Ovary (tissue), 9 donors: ENCODE measurements around the gene ABLIM1. TPM values are rescaled to one million over a fixed set of nuclear protein-coding genes. Genes with fewer than 3 reads are reported as not detected.
A peak's percentile ranks its signal among the peaks of the same experiment; 100 is the strongest.

Experiments used
- DNase-seq, 5 donors: peaks; one replicate each; pipeline ENCODE4 v3.0.0-alpha.2; 2019 to 2020
- H3K27ac ChIP-seq, 2 donors: fragments of 200-600 bp; one replicate each; pipeline versions ENCODE4 v1.5.1 to v1.8.0; 2019 to 2022
- H3K27me3 ChIP-seq: fragments of 200-600 bp; one replicate; pipeline ENCODE4 v1.8.0; 2022
- H3K36me3 ChIP-seq: fragments of 200-600 bp; sonication (generic); one replicate; pipeline ENCODE4 v1.5.1; 2019
- H3K4me1 ChIP-seq: one replicate; pipeline ENCODE4 v1.8.1; 2013; ENCODE audit warnings: mild to moderate bottlenecking, moderate library complexity; ENCODE audit not compliant: insufficient read depth
- H3K4me3 ChIP-seq: fragments of 200-600 bp; sonication (generic); one replicate; pipeline ENCODE4 v1.5.1; 2017
- H3K9me3 ChIP-seq, 2 donors: fragments of 200-600 bp in 1 of 2; sonication (generic) in 1 of 2; one replicate each; pipeline versions ENCODE4 v1.5.1 to v1.8.1; 2013 to 2019; ENCODE audit warnings: mild to moderate bottlenecking in 1 of 2, moderate library complexity in 1 of 2
- EP300 ChIP-seq: sonication (generic); formaldehyde crosslinking; IDR thresholded peaks from one replicate; pipeline ENCODE4 v1.6.1; 2017; ENCODE audit warnings: antibody characterized with exemption
- POLR2A ChIP-seq: fragments of 450-650 bp; IDR thresholded peaks from one replicate; pipeline ENCODE4 v1.6.1; 2017; ENCODE audit warnings: antibody characterized with exemption, mild to moderate bottlenecking, moderate library complexity
- WGBS, 3 donors: extraction: QIAGEN DNeasy Blood & Tissue Kit in 1 of 3; methylation state at CpG; one replicate each; pipeline versions ENCODE4 v1.1.5 to v1.1.7; 2013 to 2017; 5-methylcytosine and 5-hydroxymethylcytosine counted together
- intact Hi-C, 4 donors: fragments of 100-400 bp; cut with DNase I; formaldehyde crosslinking; loops; one replicate each; pipeline versions ENCODE4 v1.11.0 to v1.15.1; 2022 to 2023
- polyA plus RNA-seq, 2 donors: library from polyadenylated mRNA; stranded (reverse); fragments of 200-250 nt in 1 of 2; fragments of 350-450 nt in 1 of 2; fragmentation: Illumina TruSeq in 1 of 2; extraction: RNeasy Lipid Tissue Mini Kit (QIAGEN cat#74804) in 1 of 2; gene quantifications; one replicate each; pipeline ENCODE4 v1.2.3, GENCODE V29; 2013 to 2014
- total RNA-seq, 7 donors: library from RNA; depleted of rRNA in 2 of 7; stranded (reverse); fragments of >200 nt in 2 of 7; fragmentation: NEBNext Ultra II Directional in 3 of 7; extraction: Animal tissue kit (Norgen Biotek cat#: 25700) in 3 of 7; gene quantifications; one replicate each; pipeline versions ENCODE4 v1.1.0 to v1.2.4, GENCODE V29; 2016 to 2023
- TF ChIP-seq, protein P1 (sequence below), 3 donors: fragments of 450-650 bp in 2 of 3; fragments of 200-600 bp in 1 of 3; IDR thresholded peaks; one replicate each; pipeline versions ENCODE4 v1.5.1 to v1.8.0; 2016 to 2022; ENCODE audit warnings: antibody characterized with exemption in 3 of 3, mild to moderate bottlenecking in 1 of 3
- donor health status: DM: no; HTN: no; CAD: no; lungs with moderate emphysema.
- donor health status: DM: no; HTN: no; CAD: no.
- donor health status: Bipolar disorder and iron deficiency.
- donor health status: DM: yes; HTN: yes; CAD: no.
- donor health status: DM: no; HTN: no; CAD: no.
- donor health status: DM: yes; HTN: yes; CAD: no.

The ABLIM1 gene
- total and polyA plus RNA-seq, 9 donors, result 155 to 505 (median 283) TPM

DNA sequence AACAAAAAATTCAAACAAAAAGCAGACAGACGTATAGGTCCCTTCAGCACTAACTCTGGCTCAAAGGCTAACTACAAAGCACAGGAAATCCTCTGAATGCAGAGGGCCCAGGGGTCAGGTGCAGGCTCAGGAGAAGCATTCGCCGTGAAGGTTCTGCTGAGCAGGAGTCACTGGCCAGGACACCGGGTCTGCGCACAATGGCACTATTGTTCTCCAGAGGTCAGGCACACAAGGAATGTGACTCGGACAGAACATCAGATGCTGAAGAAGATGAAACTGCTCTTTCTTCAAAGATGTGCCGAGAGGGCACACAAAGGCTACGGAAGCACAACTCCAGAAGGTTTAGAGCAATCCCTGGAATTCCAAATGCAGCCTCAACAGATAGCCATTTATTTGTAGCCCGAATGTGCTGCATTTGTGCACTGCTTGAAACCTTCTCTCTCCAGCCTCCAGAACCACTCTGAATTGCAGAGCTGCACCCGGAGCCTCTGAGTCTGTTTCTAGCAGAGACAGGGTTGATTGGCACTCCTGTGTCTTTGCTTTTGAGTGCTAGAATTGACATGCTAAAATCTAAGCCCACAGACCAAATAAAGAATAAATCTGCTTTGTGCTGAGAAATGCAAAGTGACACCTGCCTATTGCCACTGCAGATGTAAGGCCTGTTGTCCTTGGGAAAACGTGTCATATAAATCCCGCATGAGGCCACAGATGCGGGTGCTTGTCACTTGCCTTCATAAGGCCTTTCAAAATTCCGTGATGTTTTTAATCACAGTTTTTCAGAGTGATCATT is 168.4 kb downstream of the ABLIM1 start:
- DNase-seq, result no peak
- H3K36me3 ChIP-seq, result no peaks in the 10 kb centered on the region
- H3K4me1 ChIP-seq, result peaks cover 14% of the 10 kb centered on the region
- no peaks in the 10 kb centered on the region for H3K27me3 ChIP-seq
- no peak overlapping the region for H3K27ac ChIP-seq
- intact Hi-C loops, result no loop called here
- no peaks in the 10 kb centered on the region for H3K9me3 ChIP-seq
- WGBS, 3 donors, result 71 to 78% (median 78%) methylated on average over 14 of the region's 14 CpGs
- H3K4me3 ChIP-seq, result no peak overlapping the region
- no peak for TF ChIP-seq EP300

DNA sequence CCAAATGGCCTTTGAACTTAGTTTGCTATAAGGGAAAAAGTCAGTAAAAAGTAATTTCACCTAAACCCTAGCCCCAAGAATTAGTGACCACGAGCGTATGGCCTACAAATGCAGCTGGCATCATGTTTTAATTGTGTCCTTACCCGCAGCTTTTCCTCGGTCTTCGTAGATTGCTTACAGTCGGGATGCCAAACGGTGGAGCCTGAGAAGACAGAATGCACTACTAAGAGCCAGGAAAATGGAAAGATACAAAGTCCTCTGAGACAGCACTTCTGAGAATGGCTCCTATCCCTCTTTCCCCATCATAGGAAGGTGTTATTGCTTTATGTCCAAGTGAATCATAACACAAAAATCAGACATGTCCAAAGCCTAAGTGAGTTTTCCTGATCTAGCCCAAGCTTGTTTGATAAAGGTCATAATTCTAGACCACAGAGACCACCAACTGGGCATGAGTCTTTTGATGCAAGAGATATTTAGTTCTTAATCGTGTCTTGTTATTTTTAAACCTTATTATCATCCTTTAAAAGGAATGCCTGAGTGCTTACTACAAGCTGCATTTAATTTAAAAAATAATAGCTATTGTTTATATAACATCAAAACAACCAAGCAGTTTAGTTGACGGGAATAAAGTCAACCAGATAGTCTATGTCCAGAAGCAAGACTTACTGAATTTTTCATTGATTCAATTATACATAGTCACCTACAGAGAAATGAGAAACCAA is 170.1 kb downstream of the ABLIM1 start:
- TF ChIP-seq, protein P1, sequence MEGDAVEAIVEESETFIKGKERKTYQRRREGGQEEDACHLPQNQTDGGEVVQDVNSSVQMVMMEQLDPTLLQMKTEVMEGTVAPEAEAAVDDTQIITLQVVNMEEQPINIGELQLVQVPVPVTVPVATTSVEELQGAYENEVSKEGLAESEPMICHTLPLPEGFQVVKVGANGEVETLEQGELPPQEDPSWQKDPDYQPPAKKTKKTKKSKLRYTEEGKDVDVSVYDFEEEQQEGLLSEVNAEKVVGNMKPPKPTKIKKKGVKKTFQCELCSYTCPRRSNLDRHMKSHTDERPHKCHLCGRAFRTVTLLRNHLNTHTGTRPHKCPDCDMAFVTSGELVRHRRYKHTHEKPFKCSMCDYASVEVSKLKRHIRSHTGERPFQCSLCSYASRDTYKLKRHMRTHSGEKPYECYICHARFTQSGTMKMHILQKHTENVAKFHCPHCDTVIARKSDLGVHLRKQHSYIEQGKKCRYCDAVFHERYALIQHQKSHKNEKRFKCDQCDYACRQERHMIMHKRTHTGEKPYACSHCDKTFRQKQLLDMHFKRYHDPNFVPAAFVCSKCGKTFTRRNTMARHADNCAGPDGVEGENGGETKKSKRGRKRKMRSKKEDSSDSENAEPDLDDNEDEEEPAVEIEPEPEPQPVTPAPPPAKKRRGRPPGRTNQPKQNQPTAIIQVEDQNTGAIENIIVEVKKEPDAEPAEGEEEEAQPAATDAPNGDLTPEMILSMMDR (IDR thresholded peaks at IDR 0.05), result no peak
- TF ChIP-seq POLR2A, result no peak
- no peak for TF ChIP-seq EP300

DNA sequence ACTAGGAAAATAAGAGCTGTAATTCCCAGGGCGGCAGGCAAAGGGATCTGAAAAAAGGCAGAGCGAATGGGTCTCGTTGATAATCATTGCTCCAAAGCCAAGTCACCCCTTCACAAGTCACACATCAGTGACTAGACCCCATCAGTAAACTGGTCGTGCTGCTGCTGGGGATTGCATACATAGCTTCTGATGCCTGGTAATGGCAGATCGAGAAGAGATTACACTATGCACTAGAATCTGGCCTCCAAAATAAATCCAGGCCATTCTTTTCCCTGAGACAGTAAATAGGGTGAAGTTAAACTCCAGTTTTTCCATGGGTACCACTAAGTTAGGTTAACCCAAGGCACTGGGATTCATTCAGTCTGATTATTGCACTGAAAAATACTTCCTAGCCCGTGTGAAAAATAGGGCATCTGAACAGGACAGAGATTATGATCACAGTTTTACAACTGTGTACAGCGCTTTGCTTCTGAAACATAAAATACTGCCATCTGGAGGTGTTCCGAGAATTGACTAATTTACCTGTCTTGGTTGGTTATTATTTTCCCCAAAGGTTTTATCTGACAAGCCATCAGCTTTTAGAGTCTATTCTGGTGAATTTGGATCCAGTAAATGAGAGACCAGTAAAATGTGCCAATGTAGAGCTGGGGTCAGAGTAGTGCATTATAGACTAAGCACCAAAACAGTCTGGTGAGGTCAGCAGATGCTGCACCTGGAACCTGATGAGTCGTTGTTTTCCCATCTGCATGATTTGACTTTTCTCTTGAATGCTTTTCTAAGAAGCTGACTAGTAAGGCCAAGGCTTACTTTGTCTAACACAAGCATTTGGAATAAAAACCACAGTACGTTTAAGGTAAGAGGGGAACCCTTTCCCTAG is 170.9 kb downstream of the ABLIM1 start:
- DNase-seq, result no peak
- Histone ChIP-seq H3K9me3 (no peaks in the 10 kb centered on the region), H3K36me3 (no peaks in the 10 kb centered on the region), H3K4me1 (peaks cover 20% of the 10 kb centered on the region), H3K4me3 (no peak overlapping the region), H3K27ac (peak overlapping the region in 1 of 2 donors; percentile 9), H3K27me3 (no peaks in the 10 kb centered on the region)
- TF ChIP-seq POLR2A (no peak), EP300 (no peak)
- TF ChIP-seq, protein P1 (IDR thresholded peaks at IDR 0.05), result no peak
- intact Hi-C loops, result no loop called here
- WGBS, 3 donors, result 77 to 87% (median 81%) methylated on average over 10 of the region's 10 CpGs

More for the DNA sequence above, 170.1 kb downstream of the ABLIM1 start:
- Histone ChIP-seq H3K9me3 (no peaks in the 10 kb centered on the region), H3K4me3 (no peak overlapping the region), H3K27me3 (no peaks in the 10 kb centered on the region), H3K27ac (no peak overlapping the region), H3K4me1 (peaks cover 21% of the 10 kb centered on the region), H3K36me3 (no peaks in the 10 kb centered on the region)
- WGBS, 3 donors, result 49 to 69% (median 64%) methylated on average over 9 of the region's 9 CpGs
- DNase-seq, result no peak
- intact Hi-C loops, result no loop called here

DNA sequence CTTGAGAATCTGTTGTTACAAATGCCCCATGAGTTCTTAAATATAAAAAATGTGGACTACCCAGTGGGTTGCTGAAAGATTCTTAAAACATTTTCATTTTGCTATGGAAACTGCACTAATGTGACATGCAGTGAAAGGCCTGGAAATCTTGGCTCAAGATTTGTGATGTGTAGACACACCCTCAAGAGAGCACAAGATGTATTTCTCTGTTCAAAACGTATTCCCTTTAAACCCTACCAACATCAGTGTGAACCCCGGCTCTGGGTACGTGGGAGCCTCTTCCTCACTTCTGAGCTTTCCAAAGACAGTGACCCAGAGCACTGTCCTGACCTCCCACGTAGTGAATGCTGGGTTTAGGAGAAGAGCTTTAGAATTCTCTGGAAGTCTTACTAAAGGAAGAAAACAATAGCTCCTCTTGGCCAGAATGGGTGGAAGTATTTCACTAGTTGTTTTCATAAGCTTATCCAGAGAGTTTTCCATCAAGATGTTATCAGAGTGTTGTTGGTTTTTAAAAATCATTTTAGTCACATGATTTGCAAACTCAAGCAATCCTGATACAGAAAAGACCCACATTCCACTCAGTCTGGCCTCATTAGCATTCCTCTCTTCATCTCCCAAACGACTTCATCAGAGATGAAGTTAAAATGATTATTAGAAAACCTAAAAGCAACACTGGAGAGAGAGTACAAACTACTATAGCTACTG is 172.2 kb downstream of the ABLIM1 start:
- Histone ChIP-seq H3K27me3 (no peaks in the 10 kb centered on the region), H3K4me3 (no peak overlapping the region), H3K4me1 (peaks cover 14% of the 10 kb centered on the region), H3K9me3 (no peaks in the 10 kb centered on the region), H3K36me3 (no peaks in the 10 kb centered on the region), H3K27ac (peak overlapping the region; percentile 16 to 23)
- TF ChIP-seq, protein P1 (IDR thresholded peaks at IDR 0.05), result no peak
- TF ChIP-seq EP300, result no peak
- intact Hi-C loops, result no loop called here
- 8 to 15% (median 11%) methylated on average over 5 of the region's 5 CpGs for WGBS, 3 donors
- DNase-seq, result no peak
